Measurements from ENCODE around the gene CGB8. TPM values are rescaled to one million over a fixed set of nuclear protein-coding genes. Genes with fewer than 3 reads are reported as not detected.

Gene CGB8
- total and polyA plus RNA-seq, 2 of the 8 experiments (the other 6 are each of a cell fraction or from before 2014, with no cell fraction given) = 0.09 TPM; not detected in 1

GRCh38 chr19:49061000-49061399 lies 12.1 kb upstream of the CGB8 start:
- Histone ChIP-seq H3K4me3 (ENCODE audit: extremely low read depth in 1 of 4, insufficient read depth in 2 of 4, low read depth in 3 of 4, low read length in 4 of 4) (no peak overlapping the region), H3K9ac (replicated peaks in 1 of 4; ENCODE audit: extremely low read depth in 1 of 4, low read depth in 3 of 4, low read length in 3 of 4) (no peak overlapping the region), H3K56ac (replicated peaks; ENCODE audit: insufficient read length, low read depth, low read length) (no peak overlapping the region), H3K4me1 (replicated peaks in 1 of 4; ENCODE audit: control insufficient read depth in 3 of 4, insufficient read depth in 4 of 4, low read length in 3 of 4) (peaks cover 0 to 29% (median 24%) of the 10 kb centered on the region in 4 experiments; a peak in 6 of 7 replicates), H2BK12ac (ENCODE audit: low read depth, low read length) (no peak overlapping the region), H2AK5ac (ENCODE audit: low read depth, low read length) (no peak overlapping the region), H3K23ac (ENCODE audit: insufficient read length) (no peak overlapping the region), H3K18ac (ENCODE audit: extremely low read depth, low read length) (no peak overlapping the region), H2BK5ac (ENCODE audit: low read depth, low read length) (no peak overlapping the region), H3K9me3 (ENCODE audit: insufficient read depth in 2 of 2, low read depth in 1 of 2, low read length in 1 of 2) (no peaks in the 10 kb centered on the region), H3K79me1 (ENCODE audit: low read depth, low read length) (no peaks in the 10 kb centered on the region), H2BK20ac (ENCODE audit: low read length) (no peak overlapping the region), H2BK120ac (replicated peaks; ENCODE audit: low read depth, low read length) (no peak overlapping the region), H3K36me3 (ENCODE audit: control insufficient read depth in 2 of 4, insufficient read depth in 4 of 4, low read length in 3 of 4) (no peaks in the 10 kb centered on the region), H4K8ac (ENCODE audit: extremely low read depth, insufficient read depth, low read length) (no peak overlapping the region; the same call in 1 of the 2 replicates), H3K23me2 (ENCODE audit: low read depth, low read length) (peaks cover 12% of the 10 kb centered on the region), H2AFZ (ENCODE audit: low read length) (no peak overlapping the region), H3K27me3 (replicated peaks in 1 of 4; ENCODE audit: control insufficient read depth in 3 of 4, extremely low read depth in 1 of 4, insufficient read depth in 3 of 4, low read length in 3 of 4) (peaks cover 10 to 44% (median 40%) of the 10 kb centered on the region in 4 experiments), H3K4me2 (ENCODE audit: insufficient read depth in 1 of 2, low read depth in 2 of 2, low read length in 2 of 2) (no peak overlapping the region), H2BK15ac (ENCODE audit: low read length) (no peak overlapping the region), H3K14ac (ENCODE audit: insufficient read length) (no peak overlapping the region), H4K91ac (replicated peaks; ENCODE audit: insufficient read length, low read length) (no peak overlapping the region), H3K4ac (replicated peaks; ENCODE audit: insufficient read length, low read depth, low read length) (no peak overlapping the region), H4K5ac (ENCODE audit: insufficient read length, low read depth, low read length) (no peak overlapping the region), H3K27ac (ENCODE audit: low read depth, low read length) (no peak overlapping the region), H4K20me1 (replicated peaks in 1 of 2; ENCODE audit: control insufficient read depth in 1 of 2, insufficient read depth in 2 of 2, low read length in 2 of 2) (peaks cover 0 to 2% of the 10 kb centered on the region in 2 experiments), H3K79me2 (ENCODE audit: control insufficient read depth in 1 of 2, insufficient read depth in 2 of 2, low read length in 2 of 2) (no peaks in the 10 kb centered on the region)
- ChIA-PET CTCF (ENCODE audit: partially characterized antibody) (interaction anchor here (1.1 to 3.5 kb wide), 5 partner anchors 9 to 62 kb away, joined by 3 to 25 read pairs (median 4); no protein-coding TSS in a partner anchor), POLR2A (ENCODE audit: partially characterized antibody) (interaction anchor here (1.2 to 1.6 kb wide), 3 partner anchors 42 to 150 kb away, joined by 3 read pairs; no protein-coding TSS in a partner anchor)
- WGBS, 2 experiments (ENCODE audit: extremely low coverage in 1 of 2, insufficient coverage in 1 of 2, insufficient read length in 1 of 2, insufficient replicate concordance in 2 of 2, low coverage in 1 of 2, low lambda C conversion rate in 2 of 2, missing lambda C conversion rate in 1 of 2) = 94% methylated on average over 2 of the region's 2 CpGs; no CpG with 5 or more reads in 1 of the 2 experiments
- FAIRE-seq = no peak
- no peak for DNase-seq (ENCODE audit: low read depth in 1 of 2, low spot score in 2 of 2)
- TF ChIP-seq SIRT6 (IDR thresholded peaks at IDR 0.05; ENCODE audit: low read length) (no peak), CHD2 (IDR thresholded peaks at IDR 0.05; ENCODE audit: low read length) (no peak), POLR2A (IDR thresholded peaks at IDR 0.05; ENCODE audit: control extremely low read depth in 1 of 2, low read depth in 2 of 2, low read length in 2 of 2) (no peak), NRF1 (IDR thresholded peaks at IDR 0.05; ENCODE audit: low read depth, low read length) (no peak), SP1 (IDR thresholded peaks at IDR 0.05; ENCODE audit: low read depth, low read length) (no peak), KDM4A (IDR thresholded peaks at IDR 0.05; ENCODE audit: low read depth, low read length, severe bottlenecking) (no peak), RXRA (IDR thresholded peaks at IDR 0.05; ENCODE audit: insufficient read depth, low read depth, low read length) (no peak), TAF7 (optimal IDR thresholded peaks at IDR 0.05; ENCODE audit: borderline replicate concordance, low read depth, low read length) (no peak), SIX5 (IDR thresholded peaks at IDR 0.05; ENCODE audit: low read depth, low read length) (no peak), HDAC2 (IDR thresholded peaks at IDR 0.05; ENCODE audit: borderline replicate concordance in 1 of 2, low read depth in 2 of 2, low read length in 2 of 2) (no peak), TBP (IDR thresholded peaks at IDR 0.05; ENCODE audit: low read depth, low read length) (no peak), RBBP5 (IDR thresholded peaks at IDR 0.05; ENCODE audit: borderline replicate concordance, low read depth, low read length) (no peak), JUN (IDR thresholded peaks at IDR 0.05; ENCODE audit: low read depth, low read length) (no peak), EGR1 (IDR thresholded peaks at IDR 0.05; ENCODE audit: borderline replicate concordance, low read depth, low read length) (no peak), CREB1 (IDR thresholded peaks at IDR 0.05) (no peak), MAFK (IDR thresholded peaks at IDR 0.05; ENCODE audit: low read depth, low read length) (no peak)

Data from H1 (cell line).